Spleen (tissue), 7 donors: ENCODE results near the gene ALDH1L1.

Experiments used
- POLR2A ChIP-seq, 3 donors: fragments of 450-650 bp; IDR thresholded peaks; one replicate each; pipeline ENCODE4 v1.5.1; 2017; ENCODE audit warnings: antibody characterized with exemption in 3 of 3, mild to moderate bottlenecking in 1 of 3
- TF ChIP-seq, protein P1 (sequence below), 11 experiments: fragments of 200-600 bp in 7 of 11; fragments of 450-650 bp in 4 of 11; sonication (generic) in 4 of 11; IDR thresholded peaks in 8 of 11; conservative IDR thresholded peaks in 3 of 11; 1 replicate in 7 of 11; 2 replicates in 4 of 11; pipeline versions ENCODE4 v1.4.0 to v1.8.0; 2016 to 2021; ENCODE audit warnings: antibody characterized with exemption in 11 of 11, inconsistent platforms in 4 of 11, mild to moderate bottlenecking in 1 of 11
- donor health status: DM: no; HTN: no; CAD: no; lungs with moderate emphysema.
- donor health status: DM: no; HTN: no; CAD: no.
- donor health status: DM: no; HTN: no; CAD: no.

DNA sequence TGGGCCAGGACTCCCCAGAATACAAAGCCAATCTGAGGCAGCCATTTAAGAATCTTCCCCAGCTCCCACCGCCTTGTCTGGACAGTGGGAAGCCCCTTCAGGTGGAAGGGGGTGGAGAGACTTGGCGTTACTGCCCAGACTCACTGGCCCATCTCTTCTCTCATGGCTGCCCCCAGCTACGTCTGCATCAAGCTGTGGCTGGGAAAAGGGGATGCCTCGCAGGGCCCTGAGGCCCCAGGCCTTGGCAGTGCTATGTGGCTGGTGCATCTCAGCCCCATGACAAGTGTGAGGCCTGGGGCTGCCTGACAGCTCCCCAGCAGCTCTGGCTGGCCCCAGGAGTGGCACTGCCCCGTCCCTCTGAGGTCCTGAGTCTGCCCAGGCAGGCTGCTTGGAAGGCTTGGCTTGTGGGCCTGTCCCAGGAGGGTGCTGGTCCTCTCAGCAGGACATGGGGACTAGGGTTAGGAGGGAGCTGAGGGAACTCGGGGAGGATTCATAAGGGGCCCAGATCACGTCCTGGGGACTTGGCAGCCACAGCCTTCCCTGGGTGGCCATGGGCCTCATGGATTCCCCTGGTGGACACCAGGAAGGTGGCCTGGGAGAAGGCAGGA, 76.3 kb downstream of the ALDH1L1 start:
- TF ChIP-seq, protein P1, sequence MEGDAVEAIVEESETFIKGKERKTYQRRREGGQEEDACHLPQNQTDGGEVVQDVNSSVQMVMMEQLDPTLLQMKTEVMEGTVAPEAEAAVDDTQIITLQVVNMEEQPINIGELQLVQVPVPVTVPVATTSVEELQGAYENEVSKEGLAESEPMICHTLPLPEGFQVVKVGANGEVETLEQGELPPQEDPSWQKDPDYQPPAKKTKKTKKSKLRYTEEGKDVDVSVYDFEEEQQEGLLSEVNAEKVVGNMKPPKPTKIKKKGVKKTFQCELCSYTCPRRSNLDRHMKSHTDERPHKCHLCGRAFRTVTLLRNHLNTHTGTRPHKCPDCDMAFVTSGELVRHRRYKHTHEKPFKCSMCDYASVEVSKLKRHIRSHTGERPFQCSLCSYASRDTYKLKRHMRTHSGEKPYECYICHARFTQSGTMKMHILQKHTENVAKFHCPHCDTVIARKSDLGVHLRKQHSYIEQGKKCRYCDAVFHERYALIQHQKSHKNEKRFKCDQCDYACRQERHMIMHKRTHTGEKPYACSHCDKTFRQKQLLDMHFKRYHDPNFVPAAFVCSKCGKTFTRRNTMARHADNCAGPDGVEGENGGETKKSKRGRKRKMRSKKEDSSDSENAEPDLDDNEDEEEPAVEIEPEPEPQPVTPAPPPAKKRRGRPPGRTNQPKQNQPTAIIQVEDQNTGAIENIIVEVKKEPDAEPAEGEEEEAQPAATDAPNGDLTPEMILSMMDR (IDR thresholded peaks at IDR 0.05 in 8 of 11, conservative IDR thresholded peaks at IDR 0.05 in 3 of 11): no peak
- no peak for TF ChIP-seq POLR2A (IDR thresholded peaks at IDR 0.05)
